A549 treated with Mapracorat at 1 μM for 4 hours (cell line): ENCODE results near the gene TMEM87A. TPM values are rescaled to one million over a fixed set of nuclear protein-coding genes. Genes with fewer than 3 reads are reported as not detected.

Experiments
- total RNA-seq: library from RNA; stranded (reverse); fragments of 200-300 nt; extraction: Qiagen RNA extraction; gene quantifications from 5 replicates; pipeline ENCODE4 v1.2.3, GENCODE V29; 2022

The TMEM87A gene
- 26.0 to 32.5 TPM (median 27.5 TPM) in 5 replicates for total RNA-seq

GRCh38 chr15:42272939-42273899 is at the start of gene TMEM87A, which contains the start of gene GANC:
TMEM87A (minus strand) TSS chr15:42273433; CDS start chr15:42273398, 35 bp downstream.
GANC (plus strand) TSS chr15:42273201; CDS start chr15:42274482, 1,281 bp downstream.

GRCh38 chr15:42207674-42208579 is 65.3 kb downstream of the TMEM87A start, which contains the start of gene VPS39:
VPS39 (minus strand) TSS chr15:42208304; CDS start chr15:42208153, 151 bp downstream.

Other genes with a start within 250 kb of the TMEM87A start
- not detected in 5 replicates for gene PLA2G4D, start 178.9 kb downstream of the TMEM87A start, total RNA-seq
- gene PLA2G4F, start 116.8 kb downstream of the TMEM87A start, total RNA-seq: not detected in 5 replicates
- 14.1 to 16.4 TPM (median 15.7 TPM) in 5 replicates for gene VPS39, start 65.1 kb downstream of the TMEM87A start, total RNA-seq
- gene GANC, start 232 bp downstream of the TMEM87A start, total RNA-seq: 5.4 to 7.4 TPM (median 6.9 TPM) in 5 replicates
- gene CAPN3, start 86.1 kb upstream of the TMEM87A start, total RNA-seq: 0.21 to 0.40 TPM (median 0.27 TPM) in 5 replicates
- gene ZNF106, start 217.7 kb upstream of the TMEM87A start, total RNA-seq: 7.2 to 11.2 TPM (median 10.2 TPM) in 5 replicates
- 15.8 to 40.2 TPM (median 16.1 TPM) in 5 replicates for gene SNAP23, start 222.2 kb upstream of the TMEM87A start, total RNA-seq